Endothelial cell of umbilical vein (primary cell): ENCODE results near the gene EIF2AK3. TPM values are rescaled to one million over a fixed set of nuclear protein-coding genes. Genes with fewer than 3 reads are reported as not detected.

ENCODE experiments used
- BruUV-seq: library from RNA; stranded (reverse); fragments of 400-500 nt; replicated peaks from 2 replicates; lab custom pipeline; 2021; lab: Mats Ljungman, UMichigan
- CTCF ChIA-PET: fragments of 300-600, 350-600 bp; sonication (Branson Sonifier 250); formaldehyde crosslinking; loops from one replicate; lab custom pipeline; 2021; ENCODE audit warnings: antibody characterized with exemption, inconsistent platforms; lab: Charles Lee
- POLR2A ChIA-PET: fragments of 300-600, 350-600 bp; sonication (Branson Sonifier 250); formaldehyde crosslinking; loops from one replicate; lab custom pipeline; 2021; ENCODE audit warnings: antibody characterized with exemption, inconsistent platforms; lab: Charles Lee
- DNase-seq: peaks from one replicate; pipeline ENCODE4 v3.0.0-alpha.2; 2011; ENCODE audit warnings: low read depth, low spot score
- FAIRE-seq: peaks from 2 replicates; lab custom pipeline; 2011; peaks lifted over from hg19 to GRCh38; lab: Jason Lieb, UNC
- H2AFZ ChIP-seq: 2 replicates; pipeline ENCODE4 v1.6.0; 2012; ENCODE audit warnings: low read depth, low read length, control low read depth, inconsistent platforms
- H3K27ac ChIP-seq: 2 replicates; pipeline ENCODE4 v1.5.1; 2011; ENCODE audit warnings: low read depth, mild to moderate bottlenecking, control low read depth, low read length, moderate library complexity; ENCODE audit not compliant: insufficient read depth
- H3K27me3 ChIP-seq, 2 experiments: 2 replicates each; pipeline versions ENCODE4 v1.6.0 to v1.6.1; 2011; ENCODE audit warnings: low read length in 2 of 2, mixed read lengths in 1 of 2; ENCODE audit not compliant: control insufficient read depth in 2 of 2, insufficient read depth in 2 of 2
- H3K36me3 ChIP-seq, 2 experiments: 2 replicates in 1 of 2; 3 replicates in 1 of 2; pipeline ENCODE4 v1.5.1; 2011; ENCODE audit warnings: low read length in 2 of 2, mild to moderate bottlenecking in 1 of 2, moderate library complexity in 1 of 2; ENCODE audit not compliant: control insufficient read depth in 2 of 2, insufficient read depth in 2 of 2; ENCODE audit errors: extremely low read depth in 1 of 2
- H3K4me1 ChIP-seq: 3 replicates; pipeline ENCODE4 v1.5.1; 2011; ENCODE audit warnings: mild to moderate bottlenecking, low read length; ENCODE audit not compliant: control insufficient read depth, insufficient read depth; ENCODE audit errors: extremely low read depth
- H3K4me2 ChIP-seq: 2 replicates; pipeline ENCODE4 v1.6.1; 2011; ENCODE audit warnings: low read length, control low read depth, mixed read lengths; ENCODE audit not compliant: insufficient read depth
- H3K4me3 ChIP-seq, 3 experiments: fragments of 200-600 bp in 1 of 3; sonication (generic), shearing (Covaris generic) in 1 of 3; replicated peaks in 1 of 3; 2 replicates each; pipeline ENCODE4 v1.5.1; 2011 to 2016; ENCODE audit warnings: control low read depth in 3 of 3, low read length in 3 of 3, mild to moderate bottlenecking in 2 of 3, inconsistent platforms in 1 of 3, low read depth in 1 of 3, moderate library complexity in 1 of 3; ENCODE audit not compliant: insufficient read depth in 1 of 3
- H3K79me2 ChIP-seq: 2 replicates; pipeline ENCODE4 v1.6.0; 2012; ENCODE audit warnings: low read length, inconsistent platforms; ENCODE audit not compliant: control insufficient read depth, insufficient read depth
- H3K9ac ChIP-seq: replicated peaks from 2 replicates; pipeline ENCODE3; 2011; ENCODE audit warnings: low read length, control low read depth; ENCODE audit not compliant: insufficient read depth; ENCODE audit errors: extremely low read depth
- H3K9me1 ChIP-seq: replicated peaks from 3 replicates; pipeline ENCODE4 v1.6.0; 2011; ENCODE audit warnings: mild to moderate bottlenecking, low read length; ENCODE audit not compliant: control insufficient read depth, insufficient read depth; ENCODE audit errors: extremely low read depth
- H3K9me3 ChIP-seq: replicated peaks from 2 replicates; pipeline ENCODE4 v1.5.1; 2012; ENCODE audit warnings: low read length, inconsistent platforms; ENCODE audit not compliant: control insufficient read depth, insufficient read depth
- H4K20me1 ChIP-seq: replicated peaks from 2 replicates; pipeline ENCODE3; 2011; ENCODE audit warnings: mild to moderate bottlenecking, low read length; ENCODE audit not compliant: control insufficient read depth, insufficient read depth; ENCODE audit errors: extremely low read depth
- CTCF ChIP-seq, 2 donors: IDR thresholded peaks; 1 replicate in 1 of 2; 2 replicates in 1 of 2; pipeline ENCODE4 v1.5.1; 2011; ENCODE audit warnings: low read length in 2 of 2, mild to moderate bottlenecking in 2 of 2, moderate library complexity in 2 of 2, control low read depth in 1 of 2, inconsistent platforms in 1 of 2, low read depth in 1 of 2; ENCODE audit not compliant: insufficient read depth in 1 of 2; ENCODE audit errors: extremely low read depth in 1 of 2
- EZH2 ChIP-seq: IDR thresholded peaks from 2 replicates; pipeline ENCODE4 v1.6.1; 2012; ENCODE audit warnings: borderline replicate concordance, low read depth, mild to moderate bottlenecking, moderate library complexity, low read length, inconsistent platforms; ENCODE audit not compliant: severe bottlenecking
- FOS ChIP-seq: IDR thresholded peaks from 2 replicates; pipeline ENCODE4 v1.6.1; 2011; ENCODE audit warnings: mild to moderate bottlenecking, low read length, moderate library complexity, borderline replicate concordance; ENCODE audit not compliant: insufficient read depth
- GATA2 ChIP-seq: IDR thresholded peaks from 2 replicates; pipeline ENCODE4 v1.7.0; 2011; ENCODE audit warnings: low read depth, mild to moderate bottlenecking, moderate library complexity, mixed read lengths, low read length; ENCODE audit not compliant: insufficient read length, insufficient read depth
- JUN ChIP-seq: IDR thresholded peaks from 2 replicates; pipeline ENCODE4 v1.6.1; 2011; ENCODE audit warnings: borderline replicate concordance, low read depth; ENCODE audit not compliant: insufficient read length, insufficient read depth
- MAX ChIP-seq: IDR thresholded peaks from 2 replicates; pipeline ENCODE4 v1.6.1; 2011; ENCODE audit not compliant: insufficient read depth, insufficient read length
- MYC ChIP-seq: IDR thresholded peaks from one replicate; pipeline ENCODE4 v1.6.1; 2011; ENCODE audit warnings: mild to moderate bottlenecking, low read depth, low read length
- POLR2A ChIP-seq: IDR thresholded peaks from 2 replicates; pipeline ENCODE4 v1.6.1; 2012; ENCODE audit warnings: low read depth, mild to moderate bottlenecking, control low read depth, low read length
- POLR2AphosphoS5 ChIP-seq: IDR thresholded peaks from 2 replicates; pipeline ENCODE4 v1.6.1; 2012; ENCODE audit warnings: low read depth, mild to moderate bottlenecking, control low read depth, low read length, moderate library complexity; ENCODE audit not compliant: insufficient read depth
- dilution Hi-C: fragments of 300-500 bp; cut with MboI; formaldehyde crosslinking; loops from one replicate; pipeline ENCODE4 v1.15.0; 2019; ENCODE audit warnings: low sequenced_read_pairs; ENCODE audit not compliant: extremely low pct_ligation_motif_present
- intact Hi-C: fragments of 100-400 bp; cut with micrococcal nuclease; formaldehyde crosslinking; loops from one replicate; pipeline ENCODE4 v1.10.0; 2022
- polyA plus RNA-seq, 4 experiments: library from polyadenylated mRNA; depleted of rRNA in 3 of 4; stranded (reverse) in 3 of 4; unstranded in 1 of 4; fragments of >200 nt; gene quantifications; 2 replicates each; pipeline versions ENCODE4 v1.2.1 to v1.2.3, GENCODE V29; 2011 to 2012; ENCODE audit warnings: missing spikeins in 1 of 4
- total RNA-seq: library from RNA; stranded (reverse); gene quantifications from 2 replicates; pipeline ENCODE4 v1.2.3, GENCODE V29; 2021

EIF2AK3 gene
- total and polyA plus RNA-seq, 2 donors (not counting 3 experiments of a cell fraction or from before 2014, with no cell fraction given), result 5.3 to 17.3 TPM

- dilution Hi-C loops (no loop called here), intact Hi-C loops (no loop called here)
- TF ChIP-seq POLR2A (no peak), JUN (no peak), FOS (no peak), CTCF (IDR thresholded peaks at IDR 0.05; ENCODE audit: extremely low read depth in 1 of 2, insufficient read depth in 1 of 2, low read depth in 1 of 2, low read length in 2 of 2) (no peak), EZH2 (no peak), MYC (no peak), GATA2 (no peak), MAX (no peak), POLR2AphosphoS5 (no peak)
- ChIA-PET CTCF (interaction anchor here (0.8 to 3.9 kb wide), 6 partner anchors 14 to 63 kb away, joined by 3 to 18 read pairs (median 4); no protein-coding TSS in a partner anchor), POLR2A (no interaction called here)
- peaks cover 1% of the 10 kb centered on the region for H3K79me2 ChIP-seq
- H3K4me2 ChIP-seq, result no peak overlapping the region
- DNase-seq, result no peak
- FAIRE-seq, result no peak
- H3K9me3 ChIP-seq, result no peaks in the 10 kb centered on the region
- BruUV-seq, result no TSS peak
- no peak overlapping the region for H3K9ac ChIP-seq
- no peaks in the 10 kb centered on the region for H4K20me1 ChIP-seq
- H2AFZ ChIP-seq, result no peak overlapping the region
- no peaks in the 10 kb centered on the region for H3K36me3 ChIP-seq
- no peaks in the 10 kb centered on the region for H3K9me1 ChIP-seq
- no peak overlapping the region for H3K27ac ChIP-seq
- H3K27me3 ChIP-seq, result no peaks in the 10 kb centered on the region
- no peak overlapping the region for H3K4me3 ChIP-seq
- H3K4me1 ChIP-seq, result peaks cover 13% of the 10 kb centered on the region
These were observed 20.8 kb downstream of the EIF2AK3 start for GRCh38 chr2:88606371-88607030.
